ENCODE results near the gene GPR171. TPM values are rescaled to one million over a fixed set of nuclear protein-coding genes. Genes with fewer than 3 reads are reported as not detected.
"Not testable (repeated sequence)": the region's sequence is repeated elsewhere in the genome, so short reads cannot be mapped to it uniquely, and the experiment has no call there.

Gene GPR171
- polyA plus RNA-seq, 1 experiment: not detected

GRCh38 chr3:151175952-151176351 lies 27.1 kb downstream of the GPR171 start:
- ChIA-PET CTCF (interaction anchor here (1.1 kb wide), 1 partner anchor 19 kb away, joined by 3 read pairs; no protein-coding TSS in a partner anchor), POLR2A (no interaction called here)
- no peaks in the 10 kb centered on the region for H3K9me3 ChIP-seq (ENCODE audit: control insufficient read depth, insufficient read depth, low read length)
- no peak for DNase-seq (ENCODE audit: low read depth, low spot score)
- no peak for TF ChIP-seq CTCF (IDR thresholded peaks at IDR 0.05; ENCODE audit: low read depth, low read length)
- H3K4me3 ChIP-seq (ENCODE audit: low read depth, low read length): no peak overlapping the region
- no peak overlapping the region for H3K27ac ChIP-seq (ENCODE audit: low read depth, low read length)
- H3K27me3 ChIP-seq (ENCODE audit: control insufficient read depth, insufficient read depth, low read length): no peaks in the 10 kb centered on the region

- H3K9me3 ChIP-seq (ENCODE audit: control insufficient read depth, insufficient read depth, low read length): no peaks in the 10 kb centered on the region
- H3K27me3 ChIP-seq (ENCODE audit: control insufficient read depth, insufficient read depth, low read length): no peaks in the 10 kb centered on the region
- H3K27ac ChIP-seq (ENCODE audit: low read depth, low read length): no peak overlapping the region
- DNase-seq (ENCODE audit: low read depth, low spot score): no peak
- no peak overlapping the region for H3K4me3 ChIP-seq (ENCODE audit: low read depth, low read length)
- CTCF ChIA-PET: interaction anchor here (1.1 to 3.5 kb wide), 2 partner anchors 54 to 108 kb away, joined by 5 to 19 read pairs; no protein-coding TSS in a partner anchor
- TF ChIP-seq CTCF (IDR thresholded peaks at IDR 0.05; ENCODE audit: low read depth, low read length): no peak
- POLR2A ChIA-PET: no interaction called here
Observed at GRCh38 chr3:151174351-151174750, 28.7 kb downstream of the GPR171 start.

- no peak for DNase-seq (ENCODE audit: low read depth, low spot score)
- H3K27ac ChIP-seq (ENCODE audit: low read depth, low read length): no peak overlapping the region
- no peak for TF ChIP-seq CTCF (IDR thresholded peaks at IDR 0.05; ENCODE audit: low read depth, low read length)
- H3K4me3 ChIP-seq (ENCODE audit: low read depth, low read length): no peak overlapping the region
- CTCF ChIA-PET: interaction anchor here (0.7 to 3.5 kb wide), 5 partner anchors 15 to 156 kb away, joined by 3 to 19 read pairs (median 6); no protein-coding TSS in a partner anchor
- POLR2A ChIA-PET: no interaction called here
- no peaks in the 10 kb centered on the region for H3K27me3 ChIP-seq (ENCODE audit: control insufficient read depth, insufficient read depth, low read length)
- H3K9me3 ChIP-seq (ENCODE audit: control insufficient read depth, insufficient read depth, low read length): no peaks in the 10 kb centered on the region
Observed at GRCh38 chr3:151171145-151171757, 31.8 kb downstream of the GPR171 start.

- DNase-seq (ENCODE audit: low read depth, low spot score); H3K27me3 ChIP-seq (ENCODE audit: control insufficient read depth, insufficient read depth, low read length); H3K4me3 ChIP-seq (ENCODE audit: low read depth, low read length); H3K9me3 ChIP-seq (ENCODE audit: control insufficient read depth, insufficient read depth, low read length); H3K27ac ChIP-seq (ENCODE audit: low read depth, low read length); POLR2A ChIA-PET: not testable (repeated sequence)
- CTCF ChIA-PET: interaction anchor here (2.4 to 4.3 kb wide), 2 partner anchors 110 to 157 kb away, joined by 13 to 75 read pairs; partner anchors contain the start of gene P2RY14
Observed at GRCh38 chr3:151169948-151170679, 32.9 kb downstream of the GPR171 start.

GRCh38 chr3:151169262-151169947 lies 33.6 kb downstream of the GPR171 start:
- Histone ChIP-seq H3K27ac (ENCODE audit: low read depth, low read length) (no peak overlapping the region), H3K27me3 (ENCODE audit: control insufficient read depth, insufficient read depth, low read length) (no peaks in the 10 kb centered on the region), H3K9me3 (ENCODE audit: control insufficient read depth, insufficient read depth, low read length) (no peaks in the 10 kb centered on the region), H3K4me3 (ENCODE audit: low read depth, low read length) (no peak overlapping the region)
- no peak for DNase-seq (ENCODE audit: low read depth, low spot score)
- ChIA-PET CTCF (interaction anchor here (0.7 to 4.3 kb wide), 17 partner anchors 9 to 669 kb away, joined by 3 to 75 read pairs (median 10); partner anchors contain the start of gene P2RY14), POLR2A (no interaction called here)
- no peak for TF ChIP-seq CTCF (IDR thresholded peaks at IDR 0.05; ENCODE audit: low read depth, low read length)

All from AG04450 (cell line).